ENCODE results near the gene PLEKHA4. TPM values are rescaled to one million over a fixed set of nuclear protein-coding genes. Genes with fewer than 3 reads are reported as not detected.

PLEKHA4 gene
- total and polyA plus RNA-seq, 2 experiments from 2014 or later, result 12.2 to 12.3 TPM

DNA sequence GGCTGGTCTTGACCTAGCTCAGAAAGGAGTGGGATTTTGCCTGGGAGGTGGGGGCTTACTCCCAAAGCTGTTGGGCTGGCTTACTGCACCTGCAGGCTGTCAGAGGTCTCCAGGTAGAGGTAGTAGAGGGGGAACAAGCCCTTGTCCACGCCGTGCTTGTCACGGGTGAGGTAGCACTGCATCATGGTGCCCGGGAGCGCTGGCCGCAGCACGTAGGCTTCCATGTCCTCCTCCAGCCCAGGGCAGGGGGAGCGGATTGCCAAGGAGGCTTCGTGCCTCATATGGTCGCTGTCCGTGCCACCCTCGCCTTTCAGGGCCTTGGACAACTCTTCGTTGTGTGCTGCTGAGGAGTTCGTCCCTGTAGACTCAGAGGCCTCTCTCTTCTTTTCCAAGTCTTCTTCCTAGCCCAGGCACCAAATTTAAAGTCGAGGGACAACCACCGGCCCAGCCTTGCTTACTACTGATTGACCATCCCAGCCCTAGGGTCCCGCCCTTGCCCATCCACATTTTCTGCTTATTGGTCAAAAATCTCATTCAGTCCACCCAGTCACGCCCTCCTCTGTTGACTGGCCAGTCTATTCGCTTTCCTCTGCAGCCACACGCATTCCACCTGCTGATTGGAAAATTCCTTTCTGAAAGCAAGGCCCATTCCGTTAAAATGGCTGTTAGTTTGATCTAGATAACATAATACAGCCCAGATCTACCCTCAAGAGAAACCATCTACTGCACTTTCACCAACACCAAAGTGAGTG lies 19.6 kb upstream of the PLEKHA4 start:
- H3K36me3 ChIP-seq (ENCODE audit: insufficient read depth), result no peaks in the 10 kb centered on the region
- Mint-ChIP-seq H3K27me3 (ENCODE audit: insufficient read depth, low read depth, poor library complexity) (peaks cover 12% of the 10 kb centered on the region), H3K9me3 (no peaks in the 10 kb centered on the region; the same call in 2 of the 3 replicates), H3K36me3 (ENCODE audit: low read depth) (peaks cover 9% of the 10 kb centered on the region; the same call in 1 of the 3 replicates), H3K4me1 (peaks cover 7% of the 10 kb centered on the region), H3K4me3 (no peak overlapping the region), H3K27ac (no peak overlapping the region)
- no peaks in the 10 kb centered on the region for H3K27me3 ChIP-seq (ENCODE audit: insufficient read depth)
- no peaks in the 10 kb centered on the region for H4K20me1 ChIP-seq (replicated peaks; ENCODE audit: insufficient read depth)
- no peaks in the 10 kb centered on the region for H3K79me2 ChIP-seq (replicated peaks; ENCODE audit: insufficient read depth)
- H3K4me2 ChIP-seq, result no peak overlapping the region
- ATAC-seq (peak; percentile 76), DNase-seq (ENCODE audit: low spot score) (peak; percentile 64)
- no peak overlapping the region for H3K27ac ChIP-seq (ENCODE audit: low read depth)
- no peaks in the 10 kb centered on the region for H3K4me1 ChIP-seq (ENCODE audit: insufficient read depth)
- TF ChIP-seq EZH2phosphoT487 (IDR thresholded peaks at IDR 0.05; ENCODE audit: unreplicated experiment) (no peak), JUNB (IDR thresholded peaks at IDR 0.05; ENCODE audit: unreplicated experiment) (no peak), NANOG (IDR thresholded peaks at IDR 0.05; ENCODE audit: borderline replicate concordance) (no peak), ZNF331 (CRISPR knock-in tag; IDR thresholded peaks at IDR 0.05; ENCODE audit: low read depth) (no peak), POLR2AphosphoS5 (IDR thresholded peaks at IDR 0.05; ENCODE audit: low read depth) (no peak), ZNF114 (CRISPR knock-in tag; IDR thresholded peaks at IDR 0.05) (no peak), CREB1 (CRISPR knock-in tag; IDR thresholded peaks at IDR 0.05; ENCODE audit: low read depth) (no peak), EZH2 (IDR thresholded peaks at IDR 0.05; ENCODE audit: low read depth, unreplicated experiment) (no peak), STAT1 (IDR thresholded peaks at IDR 0.05; ENCODE audit: unreplicated experiment) (no peak)
- TF ChIP-seq, protein P1, sequence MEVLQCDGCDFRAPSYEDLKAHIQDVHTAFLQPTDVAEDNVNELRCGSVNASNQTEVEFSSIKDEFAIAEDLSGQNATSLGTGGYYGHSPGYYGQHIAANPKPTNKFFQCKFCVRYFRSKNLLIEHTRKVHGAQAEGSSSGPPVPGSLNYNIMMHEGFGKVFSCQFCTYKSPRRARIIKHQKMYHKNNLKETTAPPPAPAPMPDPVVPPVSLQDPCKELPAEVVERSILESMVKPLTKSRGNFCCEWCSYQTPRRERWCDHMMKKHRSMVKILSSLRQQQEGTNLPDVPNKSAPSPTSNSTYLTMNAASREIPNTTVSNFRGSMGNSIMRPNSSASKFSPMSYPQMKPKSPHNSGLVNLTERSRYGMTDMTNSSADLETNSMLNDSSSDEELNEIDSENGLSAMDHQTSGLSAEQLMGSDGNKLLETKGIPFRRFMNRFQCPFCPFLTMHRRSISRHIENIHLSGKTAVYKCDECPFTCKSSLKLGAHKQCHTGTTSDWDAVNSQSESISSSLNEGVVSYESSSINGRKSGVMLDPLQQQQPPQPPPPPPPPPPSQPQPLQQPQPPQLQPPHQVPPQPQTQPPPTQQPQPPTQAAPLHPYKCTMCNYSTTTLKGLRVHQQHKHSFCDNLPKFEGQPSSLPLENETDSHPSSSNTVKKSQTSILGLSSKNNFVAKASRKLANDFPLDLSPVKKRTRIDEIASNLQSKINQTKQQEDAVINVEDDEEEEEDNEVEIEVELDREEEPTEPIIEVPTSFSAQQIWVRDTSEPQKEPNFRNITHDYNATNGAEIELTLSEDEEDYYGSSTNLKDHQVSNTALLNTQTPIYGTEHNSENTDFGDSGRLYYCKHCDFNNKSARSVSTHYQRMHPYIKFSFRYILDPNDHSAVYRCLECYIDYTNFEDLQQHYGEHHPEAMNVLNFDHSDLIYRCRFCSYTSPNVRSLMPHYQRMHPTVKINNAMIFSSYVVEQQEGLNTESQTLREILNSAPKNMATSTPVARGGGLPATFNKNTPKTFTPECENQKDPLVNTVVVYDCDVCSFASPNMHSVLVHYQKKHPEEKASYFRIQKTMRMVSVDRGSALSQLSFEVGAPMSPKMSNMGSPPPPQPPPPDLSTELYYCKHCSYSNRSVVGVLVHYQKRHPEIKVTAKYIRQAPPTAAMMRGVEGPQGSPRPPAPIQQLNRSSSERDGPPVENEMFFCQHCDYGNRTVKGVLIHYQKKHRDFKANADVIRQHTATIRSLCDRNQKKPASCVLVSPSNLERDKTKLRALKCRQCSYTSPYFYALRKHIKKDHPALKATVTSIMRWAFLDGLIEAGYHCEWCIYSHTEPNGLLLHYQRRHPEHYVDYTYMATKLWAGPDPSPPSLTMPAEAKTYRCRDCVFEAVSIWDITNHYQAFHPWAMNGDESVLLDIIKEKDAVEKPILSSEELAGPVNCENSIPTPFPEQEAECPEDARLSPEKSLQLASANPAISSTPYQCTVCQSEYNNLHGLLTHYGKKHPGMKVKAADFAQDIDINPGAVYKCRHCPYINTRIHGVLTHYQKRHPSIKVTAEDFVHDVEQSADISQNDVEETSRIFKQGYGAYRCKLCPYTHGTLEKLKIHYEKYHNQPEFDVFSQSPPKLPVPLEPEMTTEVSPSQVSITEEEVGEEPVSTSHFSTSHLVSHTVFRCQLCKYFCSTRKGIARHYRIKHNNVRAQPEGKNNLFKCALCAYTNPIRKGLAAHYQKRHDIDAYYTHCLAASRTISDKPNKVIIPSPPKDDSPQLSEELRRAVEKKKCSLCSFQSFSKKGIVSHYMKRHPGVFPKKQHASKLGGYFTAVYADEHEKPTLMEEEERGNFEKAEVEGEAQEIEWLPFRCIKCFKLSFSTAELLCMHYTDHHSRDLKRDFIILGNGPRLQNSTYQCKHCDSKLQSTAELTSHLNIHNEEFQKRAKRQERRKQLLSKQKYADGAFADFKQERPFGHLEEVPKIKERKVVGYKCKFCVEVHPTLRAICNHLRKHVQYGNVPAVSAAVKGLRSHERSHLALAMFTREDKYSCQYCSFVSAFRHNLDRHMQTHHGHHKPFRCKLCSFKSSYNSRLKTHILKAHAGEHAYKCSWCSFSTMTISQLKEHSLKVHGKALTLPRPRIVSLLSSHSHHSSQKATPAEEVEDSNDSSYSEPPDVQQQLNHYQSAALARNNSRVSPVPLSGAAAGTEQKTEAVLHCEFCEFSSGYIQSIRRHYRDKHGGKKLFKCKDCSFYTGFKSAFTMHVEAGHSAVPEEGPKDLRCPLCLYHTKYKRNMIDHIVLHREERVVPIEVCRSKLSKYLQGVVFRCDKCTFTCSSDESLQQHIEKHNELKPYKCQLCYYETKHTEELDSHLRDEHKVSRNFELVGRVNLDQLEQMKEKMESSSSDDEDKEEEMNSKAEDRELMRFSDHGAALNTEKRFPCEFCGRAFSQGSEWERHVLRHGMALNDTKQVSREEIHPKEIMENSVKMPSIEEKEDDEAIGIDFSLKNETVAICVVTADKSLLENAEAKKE (CRISPR knock-in tag; IDR thresholded peaks at IDR 0.05), result no peak
- TF ChIP-seq, protein P2, sequence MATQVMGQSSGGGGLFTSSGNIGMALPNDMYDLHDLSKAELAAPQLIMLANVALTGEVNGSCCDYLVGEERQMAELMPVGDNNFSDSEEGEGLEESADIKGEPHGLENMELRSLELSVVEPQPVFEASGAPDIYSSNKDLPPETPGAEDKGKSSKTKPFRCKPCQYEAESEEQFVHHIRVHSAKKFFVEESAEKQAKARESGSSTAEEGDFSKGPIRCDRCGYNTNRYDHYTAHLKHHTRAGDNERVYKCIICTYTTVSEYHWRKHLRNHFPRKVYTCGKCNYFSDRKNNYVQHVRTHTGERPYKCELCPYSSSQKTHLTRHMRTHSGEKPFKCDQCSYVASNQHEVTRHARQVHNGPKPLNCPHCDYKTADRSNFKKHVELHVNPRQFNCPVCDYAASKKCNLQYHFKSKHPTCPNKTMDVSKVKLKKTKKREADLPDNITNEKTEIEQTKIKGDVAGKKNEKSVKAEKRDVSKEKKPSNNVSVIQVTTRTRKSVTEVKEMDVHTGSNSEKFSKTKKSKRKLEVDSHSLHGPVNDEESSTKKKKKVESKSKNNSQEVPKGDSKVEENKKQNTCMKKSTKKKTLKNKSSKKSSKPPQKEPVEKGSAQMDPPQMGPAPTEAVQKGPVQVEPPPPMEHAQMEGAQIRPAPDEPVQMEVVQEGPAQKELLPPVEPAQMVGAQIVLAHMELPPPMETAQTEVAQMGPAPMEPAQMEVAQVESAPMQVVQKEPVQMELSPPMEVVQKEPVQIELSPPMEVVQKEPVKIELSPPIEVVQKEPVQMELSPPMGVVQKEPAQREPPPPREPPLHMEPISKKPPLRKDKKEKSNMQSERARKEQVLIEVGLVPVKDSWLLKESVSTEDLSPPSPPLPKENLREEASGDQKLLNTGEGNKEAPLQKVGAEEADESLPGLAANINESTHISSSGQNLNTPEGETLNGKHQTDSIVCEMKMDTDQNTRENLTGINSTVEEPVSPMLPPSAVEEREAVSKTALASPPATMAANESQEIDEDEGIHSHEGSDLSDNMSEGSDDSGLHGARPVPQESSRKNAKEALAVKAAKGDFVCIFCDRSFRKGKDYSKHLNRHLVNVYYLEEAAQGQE (IDR thresholded peaks at IDR 0.05; ENCODE audit: unreplicated experiment), result no peak
- TF ChIP-seq, protein P3, sequence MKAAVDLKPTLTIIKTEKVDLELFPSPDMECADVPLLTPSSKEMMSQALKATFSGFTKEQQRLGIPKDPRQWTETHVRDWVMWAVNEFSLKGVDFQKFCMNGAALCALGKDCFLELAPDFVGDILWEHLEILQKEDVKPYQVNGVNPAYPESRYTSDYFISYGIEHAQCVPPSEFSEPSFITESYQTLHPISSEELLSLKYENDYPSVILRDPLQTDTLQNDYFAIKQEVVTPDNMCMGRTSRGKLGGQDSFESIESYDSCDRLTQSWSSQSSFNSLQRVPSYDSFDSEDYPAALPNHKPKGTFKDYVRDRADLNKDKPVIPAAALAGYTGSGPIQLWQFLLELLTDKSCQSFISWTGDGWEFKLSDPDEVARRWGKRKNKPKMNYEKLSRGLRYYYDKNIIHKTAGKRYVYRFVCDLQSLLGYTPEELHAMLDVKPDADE (IDR thresholded peaks at IDR 0.05), result no peak
- TF ChIP-seq, protein P4, sequence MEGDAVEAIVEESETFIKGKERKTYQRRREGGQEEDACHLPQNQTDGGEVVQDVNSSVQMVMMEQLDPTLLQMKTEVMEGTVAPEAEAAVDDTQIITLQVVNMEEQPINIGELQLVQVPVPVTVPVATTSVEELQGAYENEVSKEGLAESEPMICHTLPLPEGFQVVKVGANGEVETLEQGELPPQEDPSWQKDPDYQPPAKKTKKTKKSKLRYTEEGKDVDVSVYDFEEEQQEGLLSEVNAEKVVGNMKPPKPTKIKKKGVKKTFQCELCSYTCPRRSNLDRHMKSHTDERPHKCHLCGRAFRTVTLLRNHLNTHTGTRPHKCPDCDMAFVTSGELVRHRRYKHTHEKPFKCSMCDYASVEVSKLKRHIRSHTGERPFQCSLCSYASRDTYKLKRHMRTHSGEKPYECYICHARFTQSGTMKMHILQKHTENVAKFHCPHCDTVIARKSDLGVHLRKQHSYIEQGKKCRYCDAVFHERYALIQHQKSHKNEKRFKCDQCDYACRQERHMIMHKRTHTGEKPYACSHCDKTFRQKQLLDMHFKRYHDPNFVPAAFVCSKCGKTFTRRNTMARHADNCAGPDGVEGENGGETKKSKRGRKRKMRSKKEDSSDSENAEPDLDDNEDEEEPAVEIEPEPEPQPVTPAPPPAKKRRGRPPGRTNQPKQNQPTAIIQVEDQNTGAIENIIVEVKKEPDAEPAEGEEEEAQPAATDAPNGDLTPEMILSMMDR (conservative IDR thresholded peaks at IDR 0.05; ENCODE audit: low read depth in 2 of 2), result no peak
- no peak overlapping the region for H3K4me3 ChIP-seq
- no peak overlapping the region for H2AFZ ChIP-seq
- no peaks in the 10 kb centered on the region for H3K9me2 ChIP-seq (ENCODE audit: insufficient read depth)
- H3F3A ChIP-seq (replicated peaks; ENCODE audit: low read depth), result 0 out of 2 replicates have a peak, but pooled peaks cover 2% of the 10 kb centered on the region
